NT2/D1 (cell line): ENCODE data around the gene KCNJ14.

Source experiments
- DNase-seq: peaks from one replicate; pipeline ENCODE4 v3.0.0-alpha.2; 2011; ENCODE audit warnings: low read depth, low spot score
- H3K27me3 ChIP-seq: 2 replicates; pipeline ENCODE4 v1.6.0; 2011; ENCODE audit warnings: mild to moderate bottlenecking; ENCODE audit not compliant: insufficient read length, insufficient read depth
- H3K36me3 ChIP-seq: 2 replicates; pipeline ENCODE4 v1.6.1; 2011; ENCODE audit warnings: mild to moderate bottlenecking, low read length, mixed read lengths; ENCODE audit not compliant: insufficient read depth, insufficient read length
- H3K4me1 ChIP-seq: 2 replicates; pipeline ENCODE4 v1.5.1; 2011; ENCODE audit not compliant: insufficient read depth, insufficient read length
- H3K4me3 ChIP-seq: 2 replicates; pipeline ENCODE4 v1.5.1; 2011; ENCODE audit warnings: low read depth; ENCODE audit not compliant: insufficient read length
- H3K9ac ChIP-seq: 2 replicates; pipeline ENCODE4 v1.6.0; 2011; ENCODE audit warnings: low read depth; ENCODE audit not compliant: insufficient read length
- H3K9me3 ChIP-seq: 2 replicates; pipeline ENCODE4 v1.5.1; 2011; ENCODE audit warnings: mild to moderate bottlenecking, low read length; ENCODE audit not compliant: insufficient read depth
- SUZ12 ChIP-seq: IDR thresholded peaks from 2 replicates; pipeline ENCODE4 v1.6.1; 2011; ENCODE audit not compliant: insufficient read length, insufficient read depth; ENCODE audit errors: extremely low read depth
- YY1 ChIP-seq: IDR thresholded peaks from 2 replicates; pipeline ENCODE4 v1.6.1; 2011; ENCODE audit not compliant: insufficient read length, insufficient read depth
- ZNF274 ChIP-seq: IDR thresholded peaks from 2 replicates; pipeline ENCODE4 v1.6.1; 2011; ENCODE audit warnings: mild to moderate bottlenecking, low read depth, low read length

The KCNJ14 gene

GRCh38 chr19:48473161-48473966, 18.0 kb downstream of the KCNJ14 start:
- no peak for TF ChIP-seq ZNF274
- no peak for TF ChIP-seq YY1
- no peak for TF ChIP-seq SUZ12
- Histone ChIP-seq H3K27me3 (no peaks in the 10 kb centered on the region), H3K4me3 (no peak overlapping the region), H3K9me3 (no peaks in the 10 kb centered on the region), H3K36me3 (peaks cover 84% of the 10 kb centered on the region), H3K4me1 (peaks cover 8% of the 10 kb centered on the region), H3K9ac (no peak overlapping the region)
- DNase-seq, result no peak

GRCh38 chr19:48474084-48474592, 18.8 kb downstream of the KCNJ14 start:
- H3K9ac ChIP-seq, result no peak overlapping the region

DNA sequence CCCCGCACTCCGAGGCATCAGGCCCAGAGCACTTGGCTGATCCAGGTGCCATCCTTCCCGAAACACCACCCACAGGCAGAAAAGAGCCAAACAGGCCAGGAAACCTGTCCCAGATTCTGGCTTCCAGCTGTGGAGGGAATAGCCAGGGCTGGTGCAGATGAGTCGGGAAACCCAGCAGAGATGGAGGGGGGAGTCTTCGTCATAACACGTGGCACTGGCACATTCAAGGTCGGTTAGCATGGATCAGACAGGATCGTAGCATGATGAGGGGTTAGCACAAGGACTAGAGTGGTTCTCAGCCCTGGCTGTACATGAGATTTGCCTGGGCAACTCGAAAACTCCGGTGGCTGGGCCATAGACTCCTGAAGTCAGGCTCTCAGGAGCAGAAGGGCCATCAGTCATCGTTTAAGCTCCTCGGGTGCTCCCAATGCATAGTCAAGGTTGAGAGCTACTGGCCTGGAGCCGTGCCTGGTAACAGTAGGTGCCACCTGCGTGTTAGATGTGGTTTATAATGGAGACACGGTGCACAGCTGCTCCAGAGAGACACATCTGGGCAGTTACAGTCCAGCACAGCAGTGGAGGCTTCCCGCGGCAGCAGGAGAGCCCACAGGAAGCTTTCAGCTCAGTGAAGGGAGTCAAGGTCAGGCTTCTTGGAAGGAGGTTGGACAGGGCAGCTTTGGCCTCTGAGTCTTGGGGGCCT, 20.1 kb downstream of the KCNJ14 start:
- no peak for DNase-seq
- peaks cover 5% of the 10 kb centered on the region for H3K4me1 ChIP-seq
- H3K27me3 ChIP-seq, result no peaks in the 10 kb centered on the region
- H3K4me3 ChIP-seq, result no peak overlapping the region
- H3K9ac ChIP-seq, result no peak overlapping the region
- no peaks in the 10 kb centered on the region for H3K9me3 ChIP-seq
- peaks cover 93% of the 10 kb centered on the region for H3K36me3 ChIP-seq
- TF ChIP-seq YY1 (no peak), ZNF274 (no peak), SUZ12 (no peak)

More at GRCh38 chr19:48474084-48474592, 18.8 kb downstream of the KCNJ14 start:
- H3K4me1 ChIP-seq, result peaks cover 8% of the 10 kb centered on the region
- no peaks in the 10 kb centered on the region for H3K27me3 ChIP-seq
- H3K4me3 ChIP-seq, result no peak overlapping the region
- no peak for TF ChIP-seq SUZ12
- TF ChIP-seq YY1, result no peak
- TF ChIP-seq ZNF274, result no peak
- peaks cover 85% of the 10 kb centered on the region for H3K36me3 ChIP-seq
- DNase-seq, result no peak
- no peaks in the 10 kb centered on the region for H3K9me3 ChIP-seq

GRCh38 chr19:48476176-48476575, 20.8 kb downstream of the KCNJ14 start:
- no peak overlapping the region for H3K9ac ChIP-seq
- H3K36me3 ChIP-seq, result peaks cover 91% of the 10 kb centered on the region
- no peaks in the 10 kb centered on the region for H3K9me3 ChIP-seq
- no peak overlapping the region for H3K4me3 ChIP-seq
- H3K27me3 ChIP-seq, result no peaks in the 10 kb centered on the region
- TF ChIP-seq YY1 (no peak), SUZ12 (no peak), ZNF274 (no peak)
- DNase-seq, result no peak
- peaks cover 5% of the 10 kb centered on the region for H3K4me1 ChIP-seq

GRCh38 chr19:48477067-48477685, 21.8 kb downstream of the KCNJ14 start:
- no peaks in the 10 kb centered on the region for H3K9me3 ChIP-seq
- no peak overlapping the region for H3K4me3 ChIP-seq
- peaks cover 5% of the 10 kb centered on the region for H3K4me1 ChIP-seq
- no peak overlapping the region for H3K9ac ChIP-seq
- H3K36me3 ChIP-seq, result peaks cover 89% of the 10 kb centered on the region
- no peak for TF ChIP-seq ZNF274
- TF ChIP-seq SUZ12, result no peak
- no peak for TF ChIP-seq YY1
- no peaks in the 10 kb centered on the region for H3K27me3 ChIP-seq
- DNase-seq, result no peak

- Histone ChIP-seq H3K4me1 (peaks cover 5% of the 10 kb centered on the region), H3K4me3 (no peak overlapping the region), H3K36me3 (peaks cover 82% of the 10 kb centered on the region), H3K27me3 (no peaks in the 10 kb centered on the region), H3K9ac (no peak overlapping the region), H3K9me3 (no peaks in the 10 kb centered on the region)
- no peak for DNase-seq
- TF ChIP-seq YY1 (no peak), ZNF274 (no peak), SUZ12 (no peak)
Measured at GRCh38 chr19:48477698-48478338, 22.4 kb downstream of the KCNJ14 start.
